ENCODE results near the gene ALK.

ALK gene

DNA sequence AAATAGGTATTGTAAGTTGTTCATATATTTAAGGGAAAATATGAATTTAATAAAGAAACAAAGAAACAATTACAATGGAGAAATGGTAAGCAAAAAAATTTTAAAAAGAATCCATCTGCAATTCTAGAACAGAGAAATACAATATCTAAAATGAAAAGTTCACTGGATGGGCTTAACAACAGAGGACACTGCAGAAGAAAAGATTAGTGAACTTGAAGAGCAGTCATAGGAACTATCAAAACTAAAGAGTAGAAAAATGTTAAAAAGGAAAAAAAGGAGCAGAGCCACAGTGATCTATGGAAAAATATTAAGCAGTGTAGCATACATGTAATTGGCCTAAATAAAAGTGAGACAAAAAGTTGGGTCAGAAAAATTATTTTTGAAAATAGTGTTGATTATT is 83.5 kb downstream of the ALK start:
- Histone ChIP-seq H3K4me3 (IDR thresholded peaks at IDR 0.05; ENCODE audit: insufficient read depth, low read depth, low read length) (no peak overlapping the region), H3K27ac (no peak overlapping the region), H3K4me2 (no peak overlapping the region), H4K20me1 (ENCODE audit: insufficient read depth) (no peaks in the 10 kb centered on the region), H3K36me3 (ENCODE audit: insufficient read depth) (no peaks in the 10 kb centered on the region), H3K4me1 (ENCODE audit: low read depth, poor library complexity, severe bottlenecking) (no peaks in the 10 kb centered on the region), H3K9ac (no peak overlapping the region), H3K79me2 (ENCODE audit: insufficient read depth, low read depth) (no peaks in the 10 kb centered on the region), H2AFZ (ENCODE audit: low read depth) (no peak overlapping the region), H3K27me3 (ENCODE audit: insufficient read depth, low read depth) (no peaks in the 10 kb centered on the region)
- TF ChIP-seq CTCF (conservative IDR thresholded peaks at IDR 0.05; ENCODE audit: low read depth, low read length) = no peak

GRCh38 chr2:29834624-29835023 is 86.8 kb downstream of the ALK start:
- no peak for TF ChIP-seq CTCF (conservative IDR thresholded peaks at IDR 0.05; ENCODE audit: low read depth, low read length)
- no peaks in the 10 kb centered on the region for H3K4me1 ChIP-seq (ENCODE audit: low read depth, poor library complexity, severe bottlenecking)
- no peak overlapping the region for H3K4me3 ChIP-seq (IDR thresholded peaks at IDR 0.05; ENCODE audit: insufficient read depth, low read depth, low read length)
- no peaks in the 10 kb centered on the region for H3K36me3 ChIP-seq (ENCODE audit: insufficient read depth)
- no peak overlapping the region for H3K27ac ChIP-seq
- H3K9ac ChIP-seq = no peak overlapping the region
- H3K79me2 ChIP-seq (ENCODE audit: insufficient read depth, low read depth) = no peaks in the 10 kb centered on the region
- H3K27me3 ChIP-seq (ENCODE audit: insufficient read depth, low read depth) = no peaks in the 10 kb centered on the region
- H2AFZ ChIP-seq (ENCODE audit: low read depth) = no peak overlapping the region
- no peak overlapping the region for H3K4me2 ChIP-seq
- no peaks in the 10 kb centered on the region for H4K20me1 ChIP-seq (ENCODE audit: insufficient read depth)

DNA sequence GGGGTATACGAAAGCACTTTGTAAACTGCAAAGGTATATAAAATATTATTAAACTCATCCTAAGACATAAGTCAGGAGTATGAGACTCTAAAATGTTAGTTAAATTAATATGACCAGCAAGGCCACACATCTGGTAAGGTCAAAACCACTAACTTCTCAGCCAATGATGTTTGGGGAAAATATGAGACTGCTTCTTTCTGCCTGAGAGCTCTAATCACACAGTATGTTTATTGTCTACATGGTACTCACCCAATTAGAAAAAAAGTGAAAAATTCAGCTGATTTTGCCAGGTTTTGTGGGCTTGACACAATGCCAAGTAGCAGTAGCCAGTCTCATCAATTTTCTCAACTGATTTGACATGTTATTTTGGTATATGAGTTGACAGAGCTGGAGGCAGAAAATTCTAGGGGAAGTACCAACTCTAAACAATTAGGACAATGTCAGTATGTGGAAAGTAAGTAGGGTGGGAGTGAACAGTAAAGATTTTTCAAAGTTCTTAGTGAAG is 87.3 kb downstream of the ALK start:
- no peak for TF ChIP-seq CTCF (conservative IDR thresholded peaks at IDR 0.05; ENCODE audit: low read depth, low read length)
- no peaks in the 10 kb centered on the region for H3K4me1 ChIP-seq (ENCODE audit: low read depth, poor library complexity, severe bottlenecking)
- H2AFZ ChIP-seq (ENCODE audit: low read depth) = no peak overlapping the region
- H4K20me1 ChIP-seq (ENCODE audit: insufficient read depth) = no peaks in the 10 kb centered on the region
- no peak overlapping the region for H3K27ac ChIP-seq
- no peak overlapping the region for H3K4me3 ChIP-seq (IDR thresholded peaks at IDR 0.05; ENCODE audit: insufficient read depth, low read depth, low read length)
- no peak overlapping the region for H3K4me2 ChIP-seq
- no peaks in the 10 kb centered on the region for H3K27me3 ChIP-seq (ENCODE audit: insufficient read depth, low read depth)
- H3K36me3 ChIP-seq (ENCODE audit: insufficient read depth) = no peaks in the 10 kb centered on the region
- H3K9ac ChIP-seq = no peak overlapping the region
- no peaks in the 10 kb centered on the region for H3K79me2 ChIP-seq (ENCODE audit: insufficient read depth, low read depth)

DNA sequence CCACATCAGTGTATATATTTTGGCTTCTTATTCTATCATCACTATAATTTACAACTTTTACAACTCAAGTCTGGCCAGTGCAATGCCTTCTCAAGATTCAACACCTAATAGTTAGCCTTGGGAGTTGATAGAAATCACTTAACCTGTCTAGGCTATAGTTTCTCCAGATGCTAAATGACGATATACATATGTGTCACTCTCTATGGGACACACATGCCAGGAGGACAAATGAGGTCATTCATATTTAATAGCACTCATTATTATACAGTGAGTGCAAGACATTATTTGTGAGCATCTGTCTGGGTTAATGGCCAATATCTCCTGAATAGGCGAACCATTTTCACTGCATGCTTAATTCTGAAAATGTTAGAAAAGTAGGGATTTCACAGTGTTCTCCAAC is 89.8 kb downstream of the ALK start:
- no peak for TF ChIP-seq CTCF (conservative IDR thresholded peaks at IDR 0.05; ENCODE audit: low read depth, low read length)
- no peaks in the 10 kb centered on the region for H3K27me3 ChIP-seq (ENCODE audit: insufficient read depth, low read depth)
- H3K79me2 ChIP-seq (ENCODE audit: insufficient read depth, low read depth) = no peaks in the 10 kb centered on the region
- H3K27ac ChIP-seq = no peak overlapping the region
- no peaks in the 10 kb centered on the region for H3K36me3 ChIP-seq (ENCODE audit: insufficient read depth)
- no peak overlapping the region for H2AFZ ChIP-seq (ENCODE audit: low read depth)
- H3K9ac ChIP-seq = no peak overlapping the region
- H3K4me2 ChIP-seq = no peak overlapping the region
- no peaks in the 10 kb centered on the region for H4K20me1 ChIP-seq (ENCODE audit: insufficient read depth)
- no peaks in the 10 kb centered on the region for H3K4me1 ChIP-seq (ENCODE audit: low read depth, poor library complexity, severe bottlenecking)
- no peak overlapping the region for H3K4me3 ChIP-seq (IDR thresholded peaks at IDR 0.05; ENCODE audit: insufficient read depth, low read depth, low read length)
